Loucy (cell line): Measurements from ENCODE around the gene APOBEC3B.
"Not testable (repeated sequence)": the region's sequence is repeated elsewhere in the genome, so short reads cannot be mapped to it uniquely, and the experiment has no call there.

Experiments
- H2AFZ ChIP-seq: fragments of 200-600 bp; sonication (generic); 2 replicates; pipeline ENCODE4 v1.6.0; 2016; ENCODE audit warnings: antibody characterized with exemption, mild to moderate bottlenecking, low read length, moderate library complexity
- H3F3A ChIP-seq: fragments of 200-600 bp; 2 replicates; pipeline ENCODE4 v1.6.0; 2016; ENCODE audit warnings: antibody characterized with exemption, low read depth, mild to moderate bottlenecking
- H3K27me3 ChIP-seq: fragments of 200-600 bp; sonication (generic); 2 replicates; pipeline ENCODE4 v1.6.1; 2014; ENCODE audit warnings: low read length, mild to moderate bottlenecking; ENCODE audit not compliant: insufficient read depth, poor library complexity, severe bottlenecking
- H3K36me3 ChIP-seq: fragments of 200-600 bp; sonication (generic); 2 replicates; pipeline ENCODE4 v1.6.1; 2016; ENCODE audit warnings: low read length; ENCODE audit not compliant: insufficient read depth
- H3K4me1 ChIP-seq: fragments of 200-600 bp; sonication (generic); 2 replicates; pipeline ENCODE4 v1.5.1; 2014; ENCODE audit warnings: low read length, mild to moderate bottlenecking; ENCODE audit not compliant: insufficient read depth, poor library complexity, severe bottlenecking
- H3K4me2 ChIP-seq: fragments of 200-600 bp; sonication (generic); 2 replicates; pipeline ENCODE4 v1.6.0; 2014; ENCODE audit warnings: antibody characterized with exemption, low read length, low read depth, mild to moderate bottlenecking; ENCODE audit not compliant: poor library complexity, severe bottlenecking
- H3K4me3 ChIP-seq: fragments of 200-600 bp; sonication (generic); 2 replicates; pipeline ENCODE4 v1.5.1; 2014; ENCODE audit warnings: low read length, mild to moderate bottlenecking, mixed read lengths; ENCODE audit not compliant: poor library complexity, severe bottlenecking
- H3K79me2 ChIP-seq: fragments of 200-600 bp; sonication (generic); 2 replicates; pipeline ENCODE4 v1.6.1; 2014; ENCODE audit warnings: low read length; ENCODE audit not compliant: insufficient read depth
- H3K9ac ChIP-seq: fragments of 200-600 bp; sonication (generic); 2 replicates; pipeline ENCODE4 v1.6.0; 2014; ENCODE audit warnings: mild to moderate bottlenecking, low read depth, low read length, moderate library complexity; ENCODE audit not compliant: poor library complexity, severe bottlenecking
- H3K9me2 ChIP-seq: fragments of 200-600 bp; sonication (generic); replicated peaks from 2 replicates; pipeline ENCODE4 v1.6.1; 2016; ENCODE audit warnings: low read depth, low read length, mixed read lengths
- H3K9me3 ChIP-seq: fragments of 200-600 bp; sonication (generic); 2 replicates; pipeline ENCODE4 v1.6.1; 2014; ENCODE audit warnings: mild to moderate bottlenecking, antibody characterized with exemption, low read length, low read depth; ENCODE audit not compliant: insufficient read depth
- H4K20me1 ChIP-seq: fragments of 200-600 bp; sonication (generic); 2 replicates; pipeline ENCODE4 v1.6.0; 2014; ENCODE audit warnings: antibody characterized with exemption, low read length, mild to moderate bottlenecking; ENCODE audit not compliant: insufficient read depth, poor library complexity, severe bottlenecking
- CTCF ChIP-seq: fragments of 200-600 bp; sonication (generic); conservative IDR thresholded peaks from 2 replicates; pipeline ENCODE4 v1.5.1; 2014; ENCODE audit warnings: mild to moderate bottlenecking, antibody characterized with exemption, low read length
- EZH2phosphoT487 ChIP-seq: fragments of 200-600 bp; IDR thresholded peaks from 2 replicates; pipeline ENCODE4 v1.6.1; 2018; ENCODE audit warnings: antibody characterized with exemption, mild to moderate bottlenecking, moderate library complexity, borderline replicate concordance

APOBEC3B gene

GRCh38 chr22:38959590-38959989, 22.6 kb upstream of the APOBEC3B start:
- Histone ChIP-seq H3K27me3 (no peaks in the 10 kb centered on the region), H3K4me1 (no peaks in the 10 kb centered on the region), H3K36me3 (no peaks in the 10 kb centered on the region), H3F3A (no peaks in the 10 kb centered on the region), H3K9me2 (no peaks in the 10 kb centered on the region), H3K9me3 (no peaks in the 10 kb centered on the region), H3K4me3 (no peak overlapping the region), H3K4me2 (no peak overlapping the region), H2AFZ (no peak overlapping the region), H4K20me1 (no peaks in the 10 kb centered on the region), H3K79me2 (no peaks in the 10 kb centered on the region), H3K9ac (no peak overlapping the region)
- TF ChIP-seq EZH2phosphoT487 (no peak), CTCF (no peak)

GRCh38 chr22:38960673-38961072, 21.5 kb upstream of the APOBEC3B start:
- not testable (repeated sequence) for H3K4me3 ChIP-seq, H3K79me2 ChIP-seq, H3K9me2 ChIP-seq, H3K4me2 ChIP-seq, H3K9ac ChIP-seq, H3F3A ChIP-seq, H3K27me3 ChIP-seq, H2AFZ ChIP-seq, H3K36me3 ChIP-seq, H3K9me3 ChIP-seq, H4K20me1 ChIP-seq, H3K4me1 ChIP-seq

- not testable (repeated sequence) for H3K4me2 ChIP-seq
These were observed 18.8 kb upstream of the APOBEC3B start for GRCh38 chr22:38963291-38963738.

GRCh38 chr22:38963872-38964271, 18.3 kb upstream of the APOBEC3B start:
- no peaks in the 10 kb centered on the region for H3K9me3 ChIP-seq
- no peak overlapping the region for H3K9ac ChIP-seq
- no peaks in the 10 kb centered on the region for H4K20me1 ChIP-seq
- H3K4me3 ChIP-seq = no peak overlapping the region
- TF ChIP-seq CTCF = no peak
- TF ChIP-seq EZH2phosphoT487 = no peak
- H3F3A ChIP-seq = no peaks in the 10 kb centered on the region
- H3K4me1 ChIP-seq = no peaks in the 10 kb centered on the region
- H3K9me2 ChIP-seq = no peaks in the 10 kb centered on the region
- no peaks in the 10 kb centered on the region for H3K79me2 ChIP-seq
- no peak overlapping the region for H3K4me2 ChIP-seq
- H2AFZ ChIP-seq = no peak overlapping the region
- no peaks in the 10 kb centered on the region for H3K36me3 ChIP-seq
- no peaks in the 10 kb centered on the region for H3K27me3 ChIP-seq

More at GRCh38 chr22:38963291-38963738, 18.8 kb upstream of the APOBEC3B start:
- H3K36me3 ChIP-seq, H3K27me3 ChIP-seq, H3K9me3 ChIP-seq, H3K79me2 ChIP-seq, H3K9ac ChIP-seq, H3K4me1 ChIP-seq, H3K9me2 ChIP-seq, H3K4me3 ChIP-seq, H3F3A ChIP-seq, H4K20me1 ChIP-seq, H2AFZ ChIP-seq: not testable (repeated sequence)
